Activated CD4-positive, alpha-beta memory T cell treated with anti-CD3 and anti-CD28 coated beads, Interleukin-2, amount 10 ng/mL, durations not matched to agents 7 days and 5 days (primary cell): Measurements from ENCODE around the gene MAD1L1. TPM values are rescaled to one million over a fixed set of nuclear protein-coding genes. Genes with fewer than 3 reads are reported as not detected.

Experiments
- CTCF ChIA-PET: fragments of 350-600 bp; sonication (Branson Sonifier 250); formaldehyde crosslinking; loops from one replicate; lab custom pipeline; 2021; ENCODE audit warnings: antibody characterized with exemption, inconsistent platforms; lab: Charles Lee
- POLR2A ChIA-PET: fragments of 350-600 bp; sonication (Branson Sonifier 250); formaldehyde crosslinking; loops from one replicate; lab custom pipeline; 2021; ENCODE audit warnings: antibody characterized with exemption; lab: Charles Lee
- DNase-seq: peaks from one replicate; pipeline ENCODE4 v3.0.0-alpha.2; 2020
- H3K27ac Mint-ChIP-seq: one replicate; pipeline ENCODE4 v1.8.0; 2021; ENCODE audit warnings: mild to moderate bottlenecking, mixed read lengths
- H3K27me3 Mint-ChIP-seq: one replicate; pipeline ENCODE4 v1.8.0; 2021; ENCODE audit warnings: mixed read lengths
- H3K36me3 Mint-ChIP-seq: one replicate; pipeline ENCODE4 v1.8.0; 2021; ENCODE audit warnings: low read depth, mixed read lengths
- H3K4me1 Mint-ChIP-seq: one replicate; pipeline ENCODE4 v1.8.0; 2021; ENCODE audit warnings: mixed read lengths
- H3K4me3 Mint-ChIP-seq: one replicate; pipeline ENCODE4 v1.8.0; 2021; ENCODE audit warnings: mild to moderate bottlenecking, mixed read lengths
- H3K9me3 Mint-ChIP-seq: one replicate; pipeline ENCODE4 v1.8.0; 2021; ENCODE audit warnings: mixed read lengths
- total RNA-seq, 2 experiments: library from RNA; stranded (reverse); gene quantifications; one replicate each; pipeline ENCODE4 v1.2.3, GENCODE V29; 2021

The MAD1L1 gene
- total RNA-seq, 2 experiments from 2014 or later = 120 to 136 TPM

DNA sequence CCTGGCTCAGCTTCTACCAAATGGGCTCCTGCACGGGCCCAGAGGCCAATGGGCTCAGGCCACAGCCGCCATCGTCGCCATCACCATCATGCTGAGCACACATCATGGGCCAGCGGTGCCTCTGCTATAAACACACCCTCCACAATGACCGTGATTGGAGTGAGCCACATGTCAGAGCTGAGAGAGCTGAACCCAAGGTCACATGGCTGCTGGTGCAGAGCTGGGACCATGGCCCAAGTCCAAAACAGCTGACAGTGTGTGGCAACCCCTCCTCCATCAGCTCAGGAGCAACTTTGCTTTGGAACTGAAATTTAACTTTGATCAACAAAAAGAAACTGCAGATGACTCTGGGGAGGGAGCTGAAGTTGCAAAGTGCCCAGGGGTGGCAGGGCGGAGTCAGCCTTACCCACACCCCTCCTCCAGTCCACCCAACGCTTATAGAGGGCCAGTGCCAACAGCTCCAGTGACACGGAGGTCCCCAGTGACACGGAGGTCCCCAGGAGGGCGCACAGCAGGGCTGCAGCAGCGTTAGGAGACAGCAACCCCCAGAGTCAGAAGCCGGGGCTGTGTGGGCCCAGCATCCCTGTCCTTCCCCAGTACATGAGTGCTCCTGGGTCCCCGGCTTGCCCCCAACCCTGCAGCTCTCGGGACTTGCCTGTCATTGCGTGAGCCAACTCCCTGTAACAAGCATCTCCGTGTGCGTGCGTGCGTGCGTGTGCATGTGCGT lies 313.0 kb downstream of the MAD1L1 start:
- H3K4me3 Mint-ChIP-seq = peak overlapping the region; percentile 67
- peaks cover 40% of the 10 kb centered on the region for H3K36me3 Mint-ChIP-seq
- no peak overlapping the region for H3K27ac Mint-ChIP-seq
- H3K4me1 Mint-ChIP-seq = peaks cover 52% of the 10 kb centered on the region
- ChIA-PET CTCF (interaction anchor here (1.3 kb wide), 1 partner anchor 67 kb away, joined by 3 read pairs; no protein-coding TSS in a partner anchor), POLR2A (interaction anchor here (1.0 to 1.2 kb wide), 3 partner anchors 20 to 119 kb away, joined by 3 to 5 read pairs (median 4); no protein-coding TSS in a partner anchor)
- DNase-seq = no peak
- peaks cover 13% of the 10 kb centered on the region for H3K27me3 Mint-ChIP-seq
- H3K9me3 Mint-ChIP-seq = no peaks in the 10 kb centered on the region

DNA sequence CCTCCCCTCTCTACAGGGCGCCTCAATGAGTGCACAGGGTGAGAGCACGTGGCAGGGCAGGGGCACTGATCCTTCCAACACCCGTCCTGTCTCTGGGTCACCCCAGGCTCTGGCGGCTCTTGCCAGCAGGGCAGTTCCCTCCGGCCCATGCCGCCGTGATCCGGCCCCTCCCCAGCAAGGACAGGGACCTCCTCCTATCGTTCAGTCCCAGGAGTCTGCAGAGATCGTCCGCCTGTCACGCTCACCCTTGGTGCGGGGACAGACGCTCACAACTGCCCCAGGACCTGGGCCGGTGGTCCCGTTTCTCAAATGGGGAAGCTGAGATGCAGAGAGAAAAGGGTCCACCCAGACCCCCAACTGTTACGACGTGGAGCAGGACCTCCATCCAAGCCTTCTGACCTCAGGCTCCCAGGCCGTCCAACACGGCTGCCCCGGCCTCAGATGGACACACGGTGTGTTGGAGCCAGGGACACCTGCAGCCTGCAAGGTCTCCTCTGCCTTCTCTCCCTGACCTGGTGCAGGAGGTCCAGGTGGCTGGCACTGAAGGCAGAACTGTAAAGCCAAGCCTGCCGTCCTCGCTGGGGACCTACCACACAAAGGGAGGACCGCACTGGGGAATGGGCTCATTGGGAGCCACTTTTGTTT lies 313.7 kb downstream of the MAD1L1 start:
- POLR2A ChIA-PET = interaction anchor here (1.0 to 1.2 kb wide), 3 partner anchors 21 to 119 kb away, joined by 3 to 5 read pairs (median 4); no protein-coding TSS in a partner anchor
- Mint-ChIP-seq H3K4me1 (peaks cover 45% of the 10 kb centered on the region), H3K27ac (no peak overlapping the region)

DNA sequence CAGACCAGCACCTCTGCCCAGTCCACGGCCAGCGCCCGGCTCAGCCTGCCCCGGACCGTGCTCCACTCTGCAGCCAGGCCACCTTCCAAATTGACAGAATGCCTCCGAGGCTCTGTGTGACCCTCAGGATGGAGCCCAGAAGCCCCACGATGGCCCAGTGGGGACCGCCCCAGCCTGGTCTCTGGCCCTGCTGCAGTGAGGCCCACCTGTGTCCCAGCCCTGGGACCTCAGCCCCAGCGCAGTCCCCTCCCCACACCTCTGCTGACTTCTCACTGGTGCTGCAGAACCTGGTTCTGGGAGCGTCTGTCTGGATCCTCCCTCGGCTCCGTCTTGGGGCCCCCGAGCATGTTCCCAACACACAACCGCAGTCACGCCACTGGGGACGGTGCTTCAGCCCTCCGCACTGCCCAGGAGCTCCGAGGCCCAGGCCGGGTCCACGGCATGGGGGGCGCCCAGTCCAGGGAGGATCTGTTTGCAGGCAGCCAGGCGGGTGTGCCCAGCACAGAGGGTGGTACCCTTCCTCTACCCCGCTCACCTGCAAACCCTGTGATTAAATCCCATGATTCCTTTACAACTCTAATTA lies 314.6 kb downstream of the MAD1L1 start:
- Mint-ChIP-seq H3K27ac (no peak overlapping the region), H3K4me3 (no peak overlapping the region), H3K4me1 (peaks cover 39% of the 10 kb centered on the region), H3K36me3 (peaks cover 29% of the 10 kb centered on the region), H3K27me3 (peaks cover 5% of the 10 kb centered on the region), H3K9me3 (no peaks in the 10 kb centered on the region)
- ChIA-PET CTCF (no interaction called here), POLR2A (no interaction called here)
- DNase-seq = no peak

More for the DNA sequence above, 313.7 kb downstream of the MAD1L1 start:
- Mint-ChIP-seq H3K4me3 (no peak overlapping the region), H3K9me3 (no peaks in the 10 kb centered on the region), H3K36me3 (peaks cover 35% of the 10 kb centered on the region), H3K27me3 (peaks cover 7% of the 10 kb centered on the region)
- no peak for DNase-seq
- CTCF ChIA-PET = interaction anchor here (1.3 kb wide), 1 partner anchor 67 kb away, joined by 3 read pairs; no protein-coding TSS in a partner anchor

DNA sequence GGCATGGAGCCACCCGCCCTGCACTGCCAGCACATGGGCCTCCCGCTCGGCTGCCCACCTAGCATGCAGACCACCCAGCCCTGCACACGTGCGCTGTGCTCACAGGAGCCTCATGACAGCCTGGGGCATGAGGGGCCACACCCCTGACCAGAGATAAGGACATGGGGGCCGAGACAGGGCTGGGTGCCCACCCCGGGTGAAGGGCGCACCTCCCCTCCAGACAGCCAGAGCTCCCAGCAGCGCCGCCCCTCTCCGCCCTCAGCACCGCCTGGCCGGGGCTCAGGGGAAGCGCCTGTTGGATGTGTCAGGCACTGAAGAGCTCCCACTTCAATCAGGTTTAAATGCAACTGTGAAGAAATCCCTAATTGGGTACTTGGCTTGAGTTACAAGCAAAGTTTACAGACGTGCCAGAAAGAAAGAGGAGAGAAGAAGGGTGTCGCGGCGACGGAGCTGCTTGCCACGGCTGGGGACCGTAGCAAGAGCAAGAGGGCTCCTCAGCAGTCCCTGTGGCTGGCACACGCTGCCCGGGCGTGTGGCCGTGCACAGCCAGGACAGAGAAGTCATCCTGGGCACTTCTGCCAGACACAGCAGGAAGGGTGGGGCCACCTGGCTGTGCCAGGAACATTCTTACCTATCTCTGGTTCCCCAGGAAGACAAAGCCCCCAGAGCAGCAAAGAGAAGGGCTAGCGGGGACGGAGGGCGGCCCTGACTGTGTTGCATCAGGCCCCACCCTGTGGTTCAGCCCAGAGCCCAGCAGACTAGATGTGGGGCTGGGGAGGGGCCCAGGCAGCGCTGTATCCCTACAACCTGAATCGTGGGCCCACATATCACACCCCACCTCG lies 315.3 kb downstream of the MAD1L1 start:
- no peak overlapping the region for H3K27ac Mint-ChIP-seq
- H3K4me3 Mint-ChIP-seq = no peak overlapping the region
- POLR2A ChIA-PET = no interaction called here
- H3K4me1 Mint-ChIP-seq = peaks cover 34% of the 10 kb centered on the region
- peaks cover 5% of the 10 kb centered on the region for H3K27me3 Mint-ChIP-seq
- no peak for DNase-seq
- H3K9me3 Mint-ChIP-seq = no peaks in the 10 kb centered on the region
- CTCF ChIA-PET = no interaction called here
- peaks cover 22% of the 10 kb centered on the region for H3K36me3 Mint-ChIP-seq

DNA sequence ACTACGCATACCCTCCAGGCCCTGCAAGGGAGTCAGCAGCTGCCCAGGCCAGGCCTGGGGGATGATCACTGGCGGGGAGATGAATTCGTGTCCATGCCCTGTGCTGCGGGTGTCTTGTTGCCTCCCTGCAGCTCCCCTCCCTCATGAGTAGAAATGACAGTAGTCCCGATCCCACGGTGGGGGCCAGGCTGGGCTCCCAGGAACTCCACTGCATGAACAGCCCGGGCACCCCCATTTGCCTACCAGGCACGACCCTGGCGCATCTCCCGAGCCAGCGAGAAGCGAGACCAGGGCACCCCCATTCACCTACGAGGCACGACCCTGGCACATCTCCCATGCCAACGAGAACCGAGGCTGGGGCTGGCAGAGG lies 316.2 kb downstream of the MAD1L1 start:
- Mint-ChIP-seq H3K9me3 (no peaks in the 10 kb centered on the region), H3K27me3 (peaks cover 4% of the 10 kb centered on the region), H3K27ac (no peak overlapping the region), H3K36me3 (peaks cover 14% of the 10 kb centered on the region), H3K4me3 (no peak overlapping the region), H3K4me1 (peaks cover 25% of the 10 kb centered on the region)
- DNase-seq = no peak
- POLR2A ChIA-PET = no interaction called here
- CTCF ChIA-PET = no interaction called here

DNA sequence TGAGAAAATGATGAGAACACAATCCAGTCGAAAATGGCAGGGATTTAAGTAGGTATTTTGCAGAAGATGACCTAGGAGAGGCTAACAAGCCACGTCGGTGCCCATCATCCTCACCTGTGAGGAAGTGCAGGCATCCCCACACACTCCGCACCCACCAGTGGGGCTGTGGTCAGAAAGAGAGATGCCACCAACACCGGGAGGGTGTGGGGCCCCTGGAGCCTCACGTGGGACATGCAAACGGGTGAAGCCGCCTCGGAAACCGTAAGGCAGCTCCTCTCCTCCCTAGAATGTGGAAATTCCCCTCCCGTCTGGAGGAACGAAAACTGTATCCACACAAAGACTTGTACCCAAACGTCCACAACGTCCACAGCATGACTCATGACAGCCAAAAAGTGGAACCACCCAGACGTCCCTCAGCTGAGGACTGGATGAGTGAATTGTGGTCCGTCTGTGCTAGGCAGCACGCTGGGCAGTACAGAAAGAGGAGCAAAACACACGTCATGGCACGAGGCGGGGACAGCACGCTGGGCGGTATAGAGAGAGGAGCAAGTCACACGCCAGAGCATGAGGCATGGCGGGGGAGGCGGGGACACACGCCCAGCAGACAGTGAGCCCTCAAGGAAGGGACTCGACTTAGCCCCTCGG lies 316.7 kb downstream of the MAD1L1 start:
- no peak for DNase-seq
- Mint-ChIP-seq H3K4me1 (peaks cover 25% of the 10 kb centered on the region), H3K4me3 (no peak overlapping the region), H3K9me3 (no peaks in the 10 kb centered on the region), H3K36me3 (peaks cover 13% of the 10 kb centered on the region), H3K27ac (no peak overlapping the region), H3K27me3 (peaks cover 4% of the 10 kb centered on the region)
- ChIA-PET CTCF (no interaction called here), POLR2A (no interaction called here)

DNA sequence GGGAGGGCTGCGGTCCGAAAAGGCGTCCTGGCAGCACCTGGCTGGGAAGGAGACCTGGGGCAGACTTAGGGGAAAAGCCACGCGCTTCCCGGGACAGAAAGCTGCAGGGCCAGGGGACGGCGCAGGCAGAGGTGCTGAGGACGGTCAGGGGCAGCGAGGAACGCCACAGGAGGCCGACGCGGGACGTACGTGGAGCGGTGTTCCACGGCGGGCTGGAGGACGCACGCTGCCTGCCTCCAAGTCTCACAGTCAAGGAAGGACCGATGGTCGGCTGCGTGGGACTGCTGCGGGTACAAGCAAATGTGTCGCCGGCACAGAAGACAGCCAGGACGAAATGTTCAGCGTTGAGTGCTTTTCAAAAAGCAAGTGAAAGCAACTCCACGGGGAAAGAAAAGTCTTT lies 317.4 kb downstream of the MAD1L1 start:
- CTCF ChIA-PET = no interaction called here
- POLR2A ChIA-PET = no interaction called here
- Mint-ChIP-seq H3K27ac (no peak overlapping the region), H3K4me1 (peaks cover 17% of the 10 kb centered on the region), H3K4me3 (no peak overlapping the region), H3K27me3 (peaks cover 3% of the 10 kb centered on the region), H3K36me3 (peaks cover 8% of the 10 kb centered on the region), H3K9me3 (no peaks in the 10 kb centered on the region)
- no peak for DNase-seq

DNA sequence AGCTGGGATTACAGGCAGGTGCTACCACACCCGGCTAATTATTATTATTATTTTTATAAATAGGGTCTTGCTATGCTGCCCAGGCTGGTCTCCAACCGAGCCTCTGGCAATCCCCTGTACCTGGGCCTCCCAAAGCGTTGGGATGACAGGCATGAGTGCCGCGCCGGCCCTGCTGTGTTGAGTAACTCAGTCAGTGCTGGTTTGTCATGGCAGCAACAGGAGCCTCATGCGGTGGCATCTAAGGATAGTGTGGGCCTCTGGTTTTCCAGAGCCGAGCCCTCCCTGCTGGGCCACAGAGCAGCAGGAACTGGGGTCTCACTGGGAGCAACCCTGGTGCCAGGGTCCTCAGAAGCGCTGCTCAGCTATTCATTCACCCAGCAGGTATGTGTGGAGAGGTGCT lies 318.0 kb downstream of the MAD1L1 start:
- CTCF ChIA-PET = no interaction called here

DNA sequence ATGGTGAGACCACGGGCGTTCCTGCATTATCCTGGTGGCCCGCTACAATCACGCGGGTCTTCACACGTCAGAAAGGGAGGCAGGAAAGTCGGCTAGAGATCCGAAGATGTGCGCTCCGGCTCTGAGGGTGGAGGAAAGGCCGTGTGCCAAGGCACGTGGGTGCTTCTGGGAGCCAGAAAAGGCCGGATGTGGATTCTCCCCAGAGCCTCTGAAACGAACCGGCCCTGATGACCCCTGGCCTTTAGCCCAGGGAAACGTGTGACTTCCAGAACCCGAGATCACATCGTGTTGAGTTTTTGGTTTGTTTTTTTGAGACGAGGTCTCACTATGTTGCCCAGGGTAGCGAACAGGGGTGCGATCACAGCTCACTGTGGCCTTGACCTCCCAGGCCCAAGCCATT lies 318.4 kb downstream of the MAD1L1 start:
- peaks cover under 1% of the 10 kb centered on the region for H3K36me3 Mint-ChIP-seq
- DNase-seq = no peak
- no peak overlapping the region for H3K4me3 Mint-ChIP-seq
- POLR2A ChIA-PET = no interaction called here
- no peak overlapping the region for H3K27ac Mint-ChIP-seq
- no peaks in the 10 kb centered on the region for H3K27me3 Mint-ChIP-seq
- CTCF ChIA-PET = no interaction called here
- no peaks in the 10 kb centered on the region for H3K9me3 Mint-ChIP-seq
- H3K4me1 Mint-ChIP-seq = peaks cover 7% of the 10 kb centered on the region

More for the DNA sequence above, 318.0 kb downstream of the MAD1L1 start:
- Mint-ChIP-seq H3K27me3 (no peaks in the 10 kb centered on the region), H3K27ac (no peak overlapping the region), H3K9me3 (no peaks in the 10 kb centered on the region), H3K4me1 (peaks cover 12% of the 10 kb centered on the region), H3K4me3 (no peak overlapping the region), H3K36me3 (peaks cover 4% of the 10 kb centered on the region)
- DNase-seq = no peak
- POLR2A ChIA-PET = no interaction called here

DNA sequence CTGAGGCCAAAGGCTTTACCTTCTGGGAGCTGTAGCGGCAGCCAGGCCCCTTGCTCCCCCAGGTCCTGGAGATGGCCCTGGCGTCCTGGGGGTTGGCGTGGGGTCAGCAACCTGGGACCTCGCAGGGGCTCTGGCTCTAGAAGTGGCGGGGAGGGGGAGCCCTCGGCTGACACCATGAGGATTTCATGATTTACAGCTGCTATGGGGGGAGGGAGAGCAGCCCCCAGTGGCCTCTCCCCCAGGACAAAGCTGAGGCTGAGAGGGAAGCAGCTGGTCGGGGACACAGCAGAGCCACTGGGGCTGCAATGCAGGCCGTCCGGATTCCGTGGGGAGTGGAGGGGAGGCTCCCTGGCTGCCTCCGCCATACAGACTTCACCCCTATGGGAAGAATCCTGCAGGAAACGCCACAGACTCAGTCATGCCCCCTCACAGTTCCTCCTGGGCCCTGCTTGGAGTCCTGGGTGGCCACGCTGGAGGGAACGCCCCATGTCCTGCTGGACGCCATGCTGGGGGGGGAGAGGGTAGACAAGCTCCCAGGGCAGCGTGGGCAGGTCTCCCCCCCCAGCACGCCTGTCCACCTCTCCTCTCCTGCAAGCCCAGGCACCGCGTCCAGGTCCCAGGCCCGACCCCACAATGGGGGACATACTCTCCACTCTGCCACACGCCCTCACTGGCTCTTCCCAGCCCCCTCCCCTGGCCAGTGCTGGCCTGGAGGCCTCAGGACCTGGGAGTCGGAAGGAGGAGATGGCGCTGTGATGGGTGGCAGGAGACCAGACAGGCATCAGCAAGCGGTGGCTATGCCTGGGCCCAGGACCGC lies 319.1 kb downstream of the MAD1L1 start:
- H3K27me3 Mint-ChIP-seq = no peaks in the 10 kb centered on the region
- no peaks in the 10 kb centered on the region for H3K36me3 Mint-ChIP-seq
- no peak overlapping the region for H3K27ac Mint-ChIP-seq
- H3K9me3 Mint-ChIP-seq = no peaks in the 10 kb centered on the region
- DNase-seq = no peak
- H3K4me1 Mint-ChIP-seq = peaks cover 6% of the 10 kb centered on the region
- no peak overlapping the region for H3K4me3 Mint-ChIP-seq
- CTCF ChIA-PET = no interaction called here
- POLR2A ChIA-PET = no interaction called here

DNA sequence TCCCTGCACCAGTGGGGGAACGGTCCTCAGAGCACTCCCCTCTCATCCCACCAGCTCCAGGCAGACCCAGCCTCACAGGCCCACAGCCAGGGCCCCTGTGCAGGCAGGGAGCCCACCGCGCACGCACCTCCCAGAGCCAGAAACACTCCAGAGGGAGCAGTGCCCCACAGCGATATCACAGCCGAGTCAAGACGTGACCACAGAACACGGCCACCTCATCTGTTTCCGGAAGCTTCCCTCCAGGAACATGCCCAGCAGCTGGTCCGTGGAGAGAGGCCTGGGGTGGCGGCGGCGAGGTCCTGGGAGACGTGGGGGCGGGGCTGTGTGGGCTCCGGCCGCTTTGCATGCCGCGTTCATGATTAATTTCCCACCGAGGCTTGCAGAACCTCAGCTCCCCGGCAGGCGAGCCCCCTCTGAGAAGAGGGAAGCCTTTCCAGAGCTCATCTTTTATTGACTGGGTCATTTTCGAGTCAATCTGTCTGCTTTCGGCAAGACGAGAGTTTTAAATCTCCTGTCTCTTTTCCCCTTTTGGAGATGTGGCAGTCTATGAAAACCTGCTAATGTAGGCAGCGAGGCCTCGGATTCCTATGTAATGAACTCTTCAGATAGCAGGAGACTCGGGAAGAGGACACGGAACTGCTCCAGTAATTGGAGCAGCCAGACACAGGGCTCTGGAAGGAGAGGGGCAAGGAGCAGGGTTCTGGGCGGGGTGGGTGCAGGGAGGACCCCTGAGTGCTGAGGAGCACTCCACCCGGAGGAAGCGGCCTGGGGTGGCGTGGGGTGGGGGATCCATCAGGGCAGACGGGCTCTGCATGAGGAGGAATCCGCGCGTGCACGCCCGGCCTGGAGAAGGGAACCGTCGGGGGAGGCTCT lies 319.9 kb downstream of the MAD1L1 start:
- DNase-seq = no peak
- H3K9me3 Mint-ChIP-seq = no peaks in the 10 kb centered on the region
- no peak overlapping the region for H3K27ac Mint-ChIP-seq
- H3K4me3 Mint-ChIP-seq = no peak overlapping the region
- ChIA-PET POLR2A (no interaction called here), CTCF (no interaction called here)
- no peaks in the 10 kb centered on the region for H3K36me3 Mint-ChIP-seq
- no peaks in the 10 kb centered on the region for H3K27me3 Mint-ChIP-seq
- peaks cover 6% of the 10 kb centered on the region for H3K4me1 Mint-ChIP-seq
